Stimulated activated CD4-positive, alpha-beta T cell treated with anti-CD3 and anti-CD28 coated beads, Interleukin-15, amount 100 ng/mL, for 24 hours (primary cell): ENCODE results near the gene ERBB4.
A peak's percentile ranks its signal among the peaks of the same experiment; 100 is the strongest.

Experiments used
- DNase-seq: peaks from one replicate; pipeline ENCODE4 v3.0.0-alpha.2; 2020

ERBB4 gene

GRCh38 chr2:211503856-211504255 is 1034.7 kb downstream of the ERBB4 start:
- no peak for DNase-seq

- DNase-seq, result no peak
Measured at GRCh38 chr2:211503198-211503597, 1035.4 kb downstream of the ERBB4 start.

- no peak for DNase-seq
Measured at GRCh38 chr2:211498551-211499205, 1039.9 kb downstream of the ERBB4 start.

- no peak for DNase-seq
Measured at GRCh38 chr2:211495339-211495738, 1043.3 kb downstream of the ERBB4 start.

GRCh38 chr2:211494536-211494935 is 1044.1 kb downstream of the ERBB4 start:
- DNase-seq, result no peak

- DNase-seq, result no peak
Measured at GRCh38 chr2:211494085-211494484, 1044.5 kb downstream of the ERBB4 start.

GRCh38 chr2:211487733-211488132 is 1050.9 kb downstream of the ERBB4 start:
- no peak for DNase-seq

- no peak for DNase-seq
Measured at GRCh38 chr2:211479536-211480150, 1059.0 kb downstream of the ERBB4 start.

GRCh38 chr2:211477537-211478275 is 1060.9 kb downstream of the ERBB4 start:
- DNase-seq, result no peak

- no peak for DNase-seq
Measured at GRCh38 chr2:211473116-211473515, 1065.5 kb downstream of the ERBB4 start.

GRCh38 chr2:211469664-211470059 is 1068.9 kb downstream of the ERBB4 start:
- no peak for DNase-seq

GRCh38 chr2:211468877-211469663 is 1069.5 kb downstream of the ERBB4 start:
- DNase-seq, result no peak

GRCh38 chr2:211468217-211468616 is 1070.4 kb downstream of the ERBB4 start:
- DNase-seq, result no peak

- DNase-seq, result no peak
Measured at GRCh38 chr2:211463397-211463796, 1075.2 kb downstream of the ERBB4 start.

GRCh38 chr2:211458974-211459373 is 1079.6 kb downstream of the ERBB4 start:
- no peak for DNase-seq

GRCh38 chr2:211457325-211457724 is 1081.3 kb downstream of the ERBB4 start:
- no peak for DNase-seq

GRCh38 chr2:211455216-211455841 is 1083.3 kb downstream of the ERBB4 start:
- peak; percentile 15 for DNase-seq

GRCh38 chr2:211454679-211455078 is 1083.9 kb downstream of the ERBB4 start:
- no peak for DNase-seq

GRCh38 chr2:211453311-211453887 is 1085.2 kb downstream of the ERBB4 start:
- no peak for DNase-seq

- no peak for DNase-seq
Measured at GRCh38 chr2:211451642-211452041, 1087.0 kb downstream of the ERBB4 start.

GRCh38 chr2:211449819-211450218 is 1088.8 kb downstream of the ERBB4 start:
- no peak for DNase-seq

- DNase-seq, result no peak
Measured at GRCh38 chr2:211447548-211447947, 1091.1 kb downstream of the ERBB4 start.
